ENCODE data around the gene MYO9B. TPM values are rescaled to one million over a fixed set of nuclear protein-coding genes. Genes with fewer than 3 reads are reported as not detected.

The MYO9B gene
- total and polyA plus RNA-seq, 2 experiments from 2014 or later = 20.1 to 71.8 TPM

DNA sequence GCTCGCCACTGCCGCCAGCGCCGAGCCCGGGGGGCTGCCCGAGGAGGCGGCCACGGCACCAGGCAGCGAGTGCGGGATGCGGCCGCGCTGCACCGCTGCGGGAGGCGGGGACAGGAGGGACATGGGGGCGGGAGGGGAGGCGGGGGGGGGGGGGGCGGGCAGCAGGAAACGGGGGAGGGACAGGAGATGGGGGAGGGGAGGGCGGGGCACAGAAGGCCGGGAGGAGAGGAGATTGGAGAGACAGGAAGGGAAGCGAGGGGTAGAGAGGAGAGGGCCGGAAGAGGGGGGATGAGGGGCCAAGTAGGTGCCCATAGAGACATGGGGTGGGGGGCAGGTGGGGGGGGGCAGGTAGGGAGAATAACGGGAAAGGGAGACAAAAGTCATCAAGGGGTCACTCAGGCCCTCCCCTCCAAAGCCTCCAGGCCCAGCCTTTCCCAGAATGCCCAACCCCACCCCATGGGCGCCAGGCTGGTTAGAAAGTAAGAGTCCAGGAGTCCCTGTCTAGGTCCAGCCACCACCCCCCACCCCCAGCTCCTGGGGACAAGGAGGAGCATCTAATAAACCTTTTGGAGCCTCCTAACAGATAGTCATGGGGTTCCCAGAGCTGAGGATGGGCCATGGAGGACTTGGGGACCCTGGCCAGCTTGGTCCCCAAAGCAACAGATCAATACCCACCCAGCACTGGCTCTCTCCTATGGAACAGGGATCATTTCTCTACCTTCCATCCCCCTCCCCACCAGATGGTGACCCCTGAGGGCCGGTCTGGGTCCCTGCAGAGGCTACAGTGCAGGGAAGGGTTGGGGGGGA, 160.6 kb downstream of the MYO9B start:
- no peaks in the 10 kb centered on the region for H3K9me3 ChIP-seq (ENCODE audit: low read depth)
- in situ Hi-C loops (cut with MboI) = no loop called here
- no peaks in the 10 kb centered on the region for H3K27me3 ChIP-seq (replicated peaks; ENCODE audit: insufficient read depth)
- TF ChIP-seq EZH2phosphoT487 (IDR thresholded peaks at IDR 0.05; ENCODE audit: insufficient read depth, low read depth) = no peak
- TF ChIP-seq EZH2 (IDR thresholded peaks at IDR 0.05; ENCODE audit: insufficient read depth, poor library complexity, severe bottlenecking) = no peak
- peak overlapping the region; percentile 52 for H3K9ac ChIP-seq
- peaks cover 74% of the 10 kb centered on the region for H3K79me2 ChIP-seq (ENCODE audit: insufficient read depth)
- 8 to 18% methylated on average over 10 to 26 of the region's 27 CpGs for WGBS, 2 experiments (ENCODE audit: low coverage in 1 of 2, low lambda C conversion rate in 2 of 2, missing lambda C conversion rate in 2 of 2)
- no peaks in the 10 kb centered on the region for H3F3A ChIP-seq (ENCODE audit: insufficient read depth)
- H3K4me2 ChIP-seq (ENCODE audit: unreplicated experiment) = peak overlapping the region; percentile 73
- H3K4me3 ChIP-seq = peak overlapping the region; percentile 68
- peak overlapping the region; percentile 63; the same call in 1 of the 2 replicates for H2AFZ ChIP-seq
- peaks cover 3% of the 10 kb centered on the region; the same call in 1 of the 2 replicates for H3K36me3 ChIP-seq (ENCODE audit: low read depth)
- H3K9me2 ChIP-seq (ENCODE audit: insufficient read depth) = no peaks in the 10 kb centered on the region
- DNase-seq = no peak
- H3K27ac ChIP-seq = no peak overlapping the region
- H3K4me1 ChIP-seq (ENCODE audit: insufficient read depth) = no peaks in the 10 kb centered on the region
- no peaks in the 10 kb centered on the region for H4K20me1 ChIP-seq (ENCODE audit: insufficient read depth)

DNA sequence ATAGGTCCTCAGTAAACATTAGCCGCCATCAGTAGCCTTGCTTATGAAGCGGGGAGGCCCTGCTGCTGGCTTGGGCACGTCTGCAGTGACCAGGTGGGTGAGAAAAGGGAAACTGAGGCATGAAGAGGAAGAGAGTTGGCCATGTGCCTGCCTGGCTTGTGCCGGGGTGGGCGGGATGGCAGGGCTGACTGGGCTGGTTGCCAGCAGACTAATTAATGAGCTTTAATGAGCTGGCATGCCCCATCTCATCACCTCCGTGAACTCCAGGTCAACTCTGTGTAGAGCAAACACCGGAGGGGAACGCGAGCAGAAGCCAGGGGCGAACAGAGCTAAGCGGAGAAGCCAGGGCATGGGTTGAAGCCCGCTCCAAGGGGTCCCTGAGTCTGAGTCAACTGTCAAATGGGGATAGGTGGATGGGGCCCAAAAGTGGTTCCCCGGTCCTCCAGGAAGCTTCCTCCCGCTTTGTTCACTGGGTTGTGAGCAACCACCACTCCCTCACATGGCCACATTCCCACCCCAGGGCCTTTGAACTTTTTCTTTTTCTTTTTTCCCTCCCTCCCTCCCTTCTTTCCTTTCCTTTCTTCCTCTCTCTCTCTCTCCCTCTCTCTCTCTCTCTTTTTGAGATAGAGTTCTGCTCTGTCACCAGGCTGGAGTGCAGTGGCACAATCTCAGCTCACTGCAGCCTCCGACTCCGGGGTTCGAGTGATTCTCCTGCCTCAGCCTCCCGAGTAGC, 161.4 kb downstream of the MYO9B start:
- in situ Hi-C loops (cut with MboI) = no loop called here
- H3K27ac ChIP-seq = no peak overlapping the region
- H3K36me3 ChIP-seq (ENCODE audit: low read depth) = no peaks in the 10 kb centered on the region; the same call in 1 of the 2 replicates
- peaks cover 76% of the 10 kb centered on the region for H3K79me2 ChIP-seq (ENCODE audit: insufficient read depth)
- 86 to 89% methylated on average over 17 to 18 of the region's 18 CpGs for WGBS, 2 experiments (ENCODE audit: low coverage in 1 of 2, low lambda C conversion rate in 2 of 2, missing lambda C conversion rate in 2 of 2)
- no peaks in the 10 kb centered on the region for H3F3A ChIP-seq (ENCODE audit: insufficient read depth)
- 0 out of 2 replicates have a peak, but pooled peaks cover 6% of the 10 kb centered on the region for H3K4me1 ChIP-seq (ENCODE audit: insufficient read depth)
- no peak overlapping the region for H3K4me2 ChIP-seq (ENCODE audit: unreplicated experiment)
- H3K4me3 ChIP-seq = no peak overlapping the region
- H4K20me1 ChIP-seq (ENCODE audit: insufficient read depth) = no peaks in the 10 kb centered on the region
- H2AFZ ChIP-seq = no peak overlapping the region
- no peaks in the 10 kb centered on the region for H3K9me3 ChIP-seq (ENCODE audit: low read depth)
- DNase-seq = no peak
- TF ChIP-seq EZH2 (IDR thresholded peaks at IDR 0.05; ENCODE audit: insufficient read depth, poor library complexity, severe bottlenecking) (no peak), EZH2phosphoT487 (IDR thresholded peaks at IDR 0.05; ENCODE audit: insufficient read depth, low read depth) (no peak)
- H3K9ac ChIP-seq = no peak overlapping the region
- no peaks in the 10 kb centered on the region for H3K27me3 ChIP-seq (replicated peaks; ENCODE audit: insufficient read depth)
- H3K9me2 ChIP-seq (ENCODE audit: insufficient read depth) = no peaks in the 10 kb centered on the region

GRCh38 chr19:17237747-17238706, 162.4 kb downstream of the MYO9B start:
- H3K79me2 ChIP-seq (ENCODE audit: insufficient read depth) = peaks cover 76% of the 10 kb centered on the region
- H3K9me3 ChIP-seq (ENCODE audit: low read depth) = no peaks in the 10 kb centered on the region
- no peak for TF ChIP-seq EZH2 (IDR thresholded peaks at IDR 0.05; ENCODE audit: insufficient read depth, poor library complexity, severe bottlenecking)
- no peak for TF ChIP-seq EZH2phosphoT487 (IDR thresholded peaks at IDR 0.05; ENCODE audit: insufficient read depth, low read depth)
- H3K27me3 ChIP-seq (replicated peaks; ENCODE audit: insufficient read depth) = no peaks in the 10 kb centered on the region
- 97% methylated on average over 13 of the region's 13 CpGs for WGBS, 2 experiments (ENCODE audit: low coverage in 1 of 2, low lambda C conversion rate in 2 of 2, missing lambda C conversion rate in 2 of 2)
- in situ Hi-C loops (cut with MboI) = no loop called here
- H3K36me3 ChIP-seq (ENCODE audit: low read depth) = no peaks in the 10 kb centered on the region; the same call in 1 of the 2 replicates
- H3K27ac ChIP-seq = no peak overlapping the region
- H3K9me2 ChIP-seq (ENCODE audit: insufficient read depth) = no peaks in the 10 kb centered on the region
- H3K4me1 ChIP-seq (ENCODE audit: insufficient read depth) = 0 out of 2 replicates have a peak, but pooled peaks cover 13% of the 10 kb centered on the region
- H3K4me2 ChIP-seq (ENCODE audit: unreplicated experiment) = no peak overlapping the region
- no peaks in the 10 kb centered on the region for H4K20me1 ChIP-seq (ENCODE audit: insufficient read depth)
- H2AFZ ChIP-seq = no peak overlapping the region
- H3K9ac ChIP-seq = no peak overlapping the region
- no peak overlapping the region for H3K4me3 ChIP-seq
- DNase-seq = no peak
- 0 out of 2 replicates have a peak, but pooled peaks cover 1% of the 10 kb centered on the region for H3F3A ChIP-seq (ENCODE audit: insufficient read depth)

All from GM23248 (cell line).